SK-N-SH (cell line): ENCODE data around the gene ZNF142. TPM values are rescaled to one million over a fixed set of nuclear protein-coding genes. Genes with fewer than 3 reads are reported as not detected.

ENCODE experiments used
- CTCF ChIA-PET: fragments of 300-600, 350-600 bp; formaldehyde crosslinking; extraction: SDS; loops from one replicate; lab custom pipeline; 2021; lab: Yijun Ruan, JAX
- POLR2A ChIA-PET: fragments of 350-600 bp; sonication (Branson Sonifier 250); formaldehyde crosslinking; extraction: SDS; loops from one replicate; lab custom pipeline; 2020; ENCODE audit warnings: antibody characterized with exemption, inconsistent platforms; lab: Yijun Ruan, JAX
- DNase-seq: peaks from one replicate; pipeline ENCODE4 v3.0.0; 2012
- H2AFZ ChIP-seq: fragments of 200-600 bp; sonication (generic); 2 replicates; pipeline ENCODE4 v1.8.1; 2016; ENCODE audit warnings: antibody characterized with exemption, mild to moderate bottlenecking, low read depth
- H3F3A ChIP-seq: fragments of 200-600 bp; sonication (generic); replicated peaks from 2 replicates; pipeline ENCODE3; 2016; ENCODE audit warnings: antibody characterized with exemption, mild to moderate bottlenecking; ENCODE audit not compliant: insufficient read depth
- H3K27ac ChIP-seq, 2 experiments: fragments of 200-500 bp in 1 of 2; fragments of 200-600 bp in 1 of 2; sonication (Bioruptor generic) in 1 of 2; sonication (generic), shearing (Covaris generic) in 1 of 2; 2 replicates each; pipeline versions ENCODE4 v1.5.1 to v1.6.1; 2014 to 2016; ENCODE audit warnings: low read depth in 2 of 2, inconsistent platforms in 1 of 2, low read length in 1 of 2, mild to moderate bottlenecking in 1 of 2, mixed read lengths in 1 of 2
- H3K27me3 ChIP-seq: fragments of 200-600 bp; sonication (generic), shearing (Covaris generic); 2 replicates; pipeline ENCODE4 v1.6.1; 2016; ENCODE audit warnings: mixed run types; ENCODE audit not compliant: insufficient read depth
- H3K36me3 ChIP-seq, 2 experiments: fragments of 200-500 bp in 1 of 2; fragments of 200-600 bp in 1 of 2; sonication (Bioruptor generic) in 1 of 2; sonication (generic) in 1 of 2; replicated peaks in 1 of 2; 2 replicates each; pipeline versions ENCODE3 to v1.5.1; 2014 to 2016; ENCODE audit warnings: low read length in 1 of 2, mild to moderate bottlenecking in 1 of 2; ENCODE audit not compliant: insufficient read depth in 2 of 2, control insufficient read depth in 1 of 2
- H3K4me1 ChIP-seq, 2 experiments: fragments of 200-500 bp in 1 of 2; fragments of 200-600 bp in 1 of 2; sonication (Bioruptor generic) in 1 of 2; sonication (generic), shearing (Covaris generic) in 1 of 2; 2 replicates each; pipeline versions ENCODE4 v1.5.1 to v1.6.1; 2014 to 2016; ENCODE audit warnings: low read depth in 1 of 2, low read length in 1 of 2, mixed run types in 1 of 2; ENCODE audit not compliant: insufficient read depth in 2 of 2, control insufficient read depth in 1 of 2
- H3K4me2 ChIP-seq: fragments of 200-600 bp; sonication (generic), shearing (Covaris generic); 2 replicates; pipeline ENCODE4 v1.6.1; 2017; ENCODE audit warnings: mixed run types
- H3K4me3 ChIP-seq, 2 experiments: fragments of 200-500 bp in 1 of 2; fragments of 200-600 bp in 1 of 2; sonication (Bioruptor generic) in 1 of 2; sonication (generic), shearing (Covaris generic) in 1 of 2; 2 replicates each; pipeline versions ENCODE4 v1.5.1 to v1.8.1; 2014 to 2016; ENCODE audit warnings: low read depth in 2 of 2, inconsistent platforms in 1 of 2, low read length in 1 of 2, mild to moderate bottlenecking in 1 of 2, mixed read lengths in 1 of 2, moderate library complexity in 1 of 2
- H3K79me2 ChIP-seq: fragments of 200-600 bp; sonication (generic); 2 replicates; pipeline ENCODE4 v1.8.1; 2017; ENCODE audit warnings: mild to moderate bottlenecking; ENCODE audit not compliant: insufficient read depth
- H3K9ac ChIP-seq: fragments of 200-600 bp; sonication (generic); 2 replicates; pipeline ENCODE4 v1.6.1; 2017; ENCODE audit warnings: mixed run types
- H3K9me2 ChIP-seq: fragments of 200-600 bp; sonication (generic); 2 replicates; pipeline ENCODE4 v1.6.1; 2017; ENCODE audit warnings: mixed run types
- H3K9me3 ChIP-seq: fragments of 200-600 bp; sonication (generic); 2 replicates; pipeline ENCODE4 v1.6.1; 2017; ENCODE audit warnings: mixed run types, mild to moderate bottlenecking, moderate library complexity
- H4K20me1 ChIP-seq: fragments of 200-600 bp; sonication (generic); 2 replicates; pipeline ENCODE4 v1.6.1; 2017; ENCODE audit warnings: mild to moderate bottlenecking, mixed run types; ENCODE audit not compliant: insufficient read depth
- FOSL2 ChIP-seq: IDR thresholded peaks from 2 replicates; pipeline ENCODE4 v1.4.0; 2012; ENCODE audit warnings: low read depth, mild to moderate bottlenecking, moderate library complexity, borderline replicate concordance
- MXI1 ChIP-seq: IDR thresholded peaks from 2 replicates; pipeline ENCODE4 v1.6.1; 2012; ENCODE audit warnings: mild to moderate bottlenecking, low read depth, low read length, improper control_type of control experiment
- RAD21 ChIP-seq: IDR thresholded peaks from 2 replicates; pipeline ENCODE4 v1.6.1; 2012; ENCODE audit warnings: mild to moderate bottlenecking, low read length
- RXRA ChIP-seq: IDR thresholded peaks from 2 replicates; pipeline ENCODE4 v1.4.0; 2012; ENCODE audit warnings: low read depth, mild to moderate bottlenecking, borderline replicate concordance
- SMC3 ChIP-seq: IDR thresholded peaks from 2 replicates; pipeline ENCODE4 v1.6.1; 2012; ENCODE audit warnings: low read depth, low read length, improper control_type of control experiment
- TCF12 ChIP-seq: IDR thresholded peaks from 2 replicates; pipeline ENCODE4 v1.4.0; 2012
- YY1 ChIP-seq: IDR thresholded peaks from 2 replicates; pipeline ENCODE4 v1.4.0; 2012; ENCODE audit warnings: low read depth, mild to moderate bottlenecking
- WGBS: methylation state at CpG from one replicate; pipeline ENCODE4 v1.1.6; 2017; ENCODE audit warnings: low lambda C conversion rate; 5-methylcytosine and 5-hydroxymethylcytosine counted together
- polyA plus RNA-seq, 3 experiments: library from polyadenylated mRNA; depleted of rRNA; stranded (reverse); fragments of >200 nt; gene quantifications; 2 replicates each; pipeline ENCODE4 v1.2.3, GENCODE V29; 2012
- TF ChIP-seq, protein P1 (sequence below): fragments of 150-350 bp; IDR thresholded peaks from 2 replicates; pipeline ENCODE4 v1.6.1; 2017; ENCODE audit warnings: antibody characterized with exemption, low read length, low read depth, borderline replicate concordance
- TF ChIP-seq, protein P2 (sequence below): fragments of 200-600 bp; sonication (generic); IDR thresholded peaks from 2 replicates; pipeline ENCODE4 v1.6.1; 2017; ENCODE audit warnings: antibody characterized with exemption, mild to moderate bottlenecking, moderate library complexity
- TF ChIP-seq, protein P3 (sequence below): IDR thresholded peaks from 2 replicates; pipeline ENCODE4 v1.4.0; 2012; ENCODE audit warnings: low read depth

The ZNF142 gene
- polyA plus RNA-seq, 1 of the 3 experiments (the other 2 are of a cell fraction) = 8.1 TPM

DNA sequence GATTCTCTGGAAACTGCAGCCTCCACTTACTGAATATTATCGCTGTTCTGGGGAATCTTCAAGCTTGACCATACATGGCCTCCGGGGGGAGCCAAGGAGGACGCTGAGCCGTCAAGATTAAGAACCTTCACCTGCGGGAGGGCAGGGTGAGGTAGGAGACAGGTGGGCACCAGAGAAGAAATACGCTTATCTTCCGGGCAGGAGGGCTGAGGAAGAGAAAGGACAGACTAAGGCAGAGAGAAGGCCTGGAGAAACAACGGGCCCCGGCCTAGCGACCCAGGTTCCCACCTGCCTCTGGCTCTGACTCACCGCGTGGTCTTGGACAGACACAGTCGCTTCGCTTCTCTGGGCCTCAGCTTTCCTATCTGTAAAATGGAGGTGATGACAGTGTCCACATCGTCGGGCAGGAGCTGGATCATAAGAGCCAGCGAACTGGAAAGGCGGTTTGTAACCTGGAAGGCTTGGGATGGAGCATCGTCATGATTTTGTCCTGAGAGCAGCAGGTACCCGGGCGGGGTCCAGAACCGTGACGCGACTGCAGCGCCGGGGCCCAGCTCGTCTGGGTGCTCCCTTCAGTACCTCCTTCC is 659 bp downstream of the ZNF142 start:
- POLR2A ChIA-PET = interaction anchor here (0.8 to 3.1 kb wide), 4 partner anchors 13 to 51 kb away, joined by 3 to 28 read pairs (median 9); partner anchors contain the start of genes PLCD4, RNF25 and STK36
- H2AFZ ChIP-seq = peak overlapping the region; percentile 85
- DNase-seq = peak; percentile 63

DNA sequence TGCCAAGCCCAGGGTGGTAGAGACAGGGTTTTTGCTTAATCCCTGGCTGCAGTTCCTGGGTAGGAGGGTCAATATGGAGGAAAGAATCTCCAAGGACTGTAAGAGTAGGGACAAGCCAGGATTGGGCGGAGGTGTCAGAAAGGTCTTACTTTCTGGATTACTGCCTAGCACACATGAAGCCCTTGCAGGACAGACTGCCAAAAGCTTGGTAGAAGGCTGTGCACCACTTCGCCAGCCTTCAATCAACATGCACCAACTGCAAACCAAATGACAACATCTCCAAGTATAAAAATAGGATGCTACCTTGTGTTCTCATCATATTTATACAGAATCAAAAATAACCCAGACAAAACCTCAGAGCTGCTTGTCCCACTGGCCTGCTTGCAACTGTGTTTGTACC is 3.7 kb downstream of the ZNF142 start:
- no peaks in the 10 kb centered on the region for H4K20me1 ChIP-seq
- ChIA-PET CTCF (interaction anchor here (0.8 to 1.0 kb wide), 2 partner anchors 9 to 192 kb away, joined by 3 to 4 read pairs; no protein-coding TSS in a partner anchor), POLR2A (interaction anchor here (1.5 kb wide), 1 partner anchor 16 kb away, joined by 3 read pairs; the partner anchor contains the start of genes RNF25 and STK36)
- 91% methylated on average over 2 of the region's 2 CpGs for WGBS
- H3K27ac ChIP-seq = no peak overlapping the region
- no peak for TF ChIP-seq YY1
- TF ChIP-seq, protein P1, sequence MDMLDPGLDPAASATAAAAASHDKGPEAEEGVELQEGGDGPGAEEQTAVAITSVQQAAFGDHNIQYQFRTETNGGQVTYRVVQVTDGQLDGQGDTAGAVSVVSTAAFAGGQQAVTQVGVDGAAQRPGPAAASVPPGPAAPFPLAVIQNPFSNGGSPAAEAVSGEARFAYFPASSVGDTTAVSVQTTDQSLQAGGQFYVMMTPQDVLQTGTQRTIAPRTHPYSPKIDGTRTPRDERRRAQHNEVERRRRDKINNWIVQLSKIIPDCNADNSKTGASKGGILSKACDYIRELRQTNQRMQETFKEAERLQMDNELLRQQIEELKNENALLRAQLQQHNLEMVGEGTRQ = no peak
- TF ChIP-seq TCF12 = no peak
- H3K27me3 ChIP-seq = no peaks in the 10 kb centered on the region
- no peaks in the 10 kb centered on the region for H3K9me2 ChIP-seq
- peaks cover 37% of the 10 kb centered on the region for H3K79me2 ChIP-seq
- peaks cover 38 to 56% of the 10 kb centered on the region in 2 experiments for H3K36me3 ChIP-seq
- H3K4me3 ChIP-seq = no peak overlapping the region
- peaks cover 3% of the 10 kb centered on the region for H3F3A ChIP-seq
- no peaks in the 10 kb centered on the region for H3K9me3 ChIP-seq
- no peak overlapping the region for H3K9ac ChIP-seq
- no peak for DNase-seq
- H2AFZ ChIP-seq = no peak overlapping the region
- peaks cover 7 to 12% of the 10 kb centered on the region in 2 experiments; a peak in 2 of 4 replicates for H3K4me1 ChIP-seq
- H3K4me2 ChIP-seq = no peak overlapping the region

More for the DNA sequence above, 659 bp downstream of the ZNF142 start:
- Histone ChIP-seq H3K36me3 (peaks cover 44 to 48% of the 10 kb centered on the region in 2 experiments), H3K79me2 (peaks cover 33% of the 10 kb centered on the region), H4K20me1 (no peaks in the 10 kb centered on the region), H3K9ac (peak overlapping the region; percentile 71), H3K27me3 (no peaks in the 10 kb centered on the region), H3K9me2 (no peaks in the 10 kb centered on the region), H3K9me3 (no peaks in the 10 kb centered on the region), H3K4me2 (peak overlapping the region; percentile 87), H3K27ac (peak overlapping the region; percentile 53 to 86), H3K4me3 (peak overlapping the region; percentile 90 to 94), H3F3A (peaks cover 8% of the 10 kb centered on the region), H3K4me1 (peaks cover 7 to 13% of the 10 kb centered on the region in 2 experiments; a peak in 2 of 4 replicates)
- CTCF ChIA-PET = interaction anchor here (0.7 to 4.2 kb wide), 16 partner anchors 10 to 194 kb away, joined by 3 to 36 read pairs (median 4); partner anchors contain the start of genes PLCD4, RNF25, STK36 and TTLL4
- TF ChIP-seq MXI1 (peak; percentile 53; the same call in 1 of the 2 replicates), RXRA (no peak), RAD21 (0 out of 2 replicates have a peak, but pooled peaks have one; percentile 7), SMC3 (0 out of 2 replicates have a peak, but pooled peaks have one; percentile 10), FOSL2 (no peak)
- TF ChIP-seq, protein P2, sequence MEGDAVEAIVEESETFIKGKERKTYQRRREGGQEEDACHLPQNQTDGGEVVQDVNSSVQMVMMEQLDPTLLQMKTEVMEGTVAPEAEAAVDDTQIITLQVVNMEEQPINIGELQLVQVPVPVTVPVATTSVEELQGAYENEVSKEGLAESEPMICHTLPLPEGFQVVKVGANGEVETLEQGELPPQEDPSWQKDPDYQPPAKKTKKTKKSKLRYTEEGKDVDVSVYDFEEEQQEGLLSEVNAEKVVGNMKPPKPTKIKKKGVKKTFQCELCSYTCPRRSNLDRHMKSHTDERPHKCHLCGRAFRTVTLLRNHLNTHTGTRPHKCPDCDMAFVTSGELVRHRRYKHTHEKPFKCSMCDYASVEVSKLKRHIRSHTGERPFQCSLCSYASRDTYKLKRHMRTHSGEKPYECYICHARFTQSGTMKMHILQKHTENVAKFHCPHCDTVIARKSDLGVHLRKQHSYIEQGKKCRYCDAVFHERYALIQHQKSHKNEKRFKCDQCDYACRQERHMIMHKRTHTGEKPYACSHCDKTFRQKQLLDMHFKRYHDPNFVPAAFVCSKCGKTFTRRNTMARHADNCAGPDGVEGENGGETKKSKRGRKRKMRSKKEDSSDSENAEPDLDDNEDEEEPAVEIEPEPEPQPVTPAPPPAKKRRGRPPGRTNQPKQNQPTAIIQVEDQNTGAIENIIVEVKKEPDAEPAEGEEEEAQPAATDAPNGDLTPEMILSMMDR = peak; percentile 62
- TF ChIP-seq, protein P3, sequence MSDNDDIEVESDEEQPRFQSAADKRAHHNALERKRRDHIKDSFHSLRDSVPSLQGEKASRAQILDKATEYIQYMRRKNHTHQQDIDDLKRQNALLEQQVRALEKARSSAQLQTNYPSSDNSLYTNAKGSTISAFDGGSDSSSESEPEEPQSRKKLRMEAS = peak; percentile 74; the same call in 1 of the 2 replicates
- WGBS = 5% methylated on average over 17 of the region's 27 CpGs
